Ovary (tissue), 9 donors: Measurements from ENCODE around the gene PCNT. TPM values are rescaled to one million over a fixed set of nuclear protein-coding genes. Genes with fewer than 3 reads are reported as not detected.

ENCODE experiments used
- DNase-seq, 5 donors: peaks; one replicate each; pipeline ENCODE4 v3.0.0-alpha.2; 2019 to 2020
- H3K27ac ChIP-seq, 2 donors: fragments of 200-600 bp; one replicate each; pipeline versions ENCODE4 v1.5.1 to v1.8.0; 2019 to 2022
- H3K27me3 ChIP-seq: fragments of 200-600 bp; one replicate; pipeline ENCODE4 v1.8.0; 2022
- H3K36me3 ChIP-seq: fragments of 200-600 bp; sonication (generic); one replicate; pipeline ENCODE4 v1.5.1; 2019
- H3K4me1 ChIP-seq: one replicate; pipeline ENCODE4 v1.8.1; 2013; ENCODE audit warnings: mild to moderate bottlenecking, moderate library complexity; ENCODE audit not compliant: insufficient read depth
- H3K4me3 ChIP-seq: fragments of 200-600 bp; sonication (generic); one replicate; pipeline ENCODE4 v1.5.1; 2017
- H3K9me3 ChIP-seq, 2 donors: fragments of 200-600 bp in 1 of 2; sonication (generic) in 1 of 2; one replicate each; pipeline versions ENCODE4 v1.5.1 to v1.8.1; 2013 to 2019; ENCODE audit warnings: mild to moderate bottlenecking in 1 of 2, moderate library complexity in 1 of 2
- CTCF ChIP-seq, 3 donors: fragments of 450-650 bp in 2 of 3; fragments of 200-600 bp in 1 of 3; IDR thresholded peaks; one replicate each; pipeline versions ENCODE4 v1.5.1 to v1.8.0; 2016 to 2022; ENCODE audit warnings: antibody characterized with exemption in 3 of 3, mild to moderate bottlenecking in 1 of 3
- EP300 ChIP-seq: sonication (generic); formaldehyde crosslinking; IDR thresholded peaks from one replicate; pipeline ENCODE4 v1.6.1; 2017; ENCODE audit warnings: antibody characterized with exemption
- POLR2A ChIP-seq: fragments of 450-650 bp; IDR thresholded peaks from one replicate; pipeline ENCODE4 v1.6.1; 2017; ENCODE audit warnings: antibody characterized with exemption, mild to moderate bottlenecking, moderate library complexity
- WGBS, 3 donors: extraction: QIAGEN DNeasy Blood & Tissue Kit in 1 of 3; methylation state at CpG; one replicate each; pipeline versions ENCODE4 v1.1.5 to v1.1.7; 2013 to 2017; 5-methylcytosine and 5-hydroxymethylcytosine counted together
- intact Hi-C, 4 donors: fragments of 100-400 bp; cut with DNase I; formaldehyde crosslinking; loops; one replicate each; pipeline versions ENCODE4 v1.11.0 to v1.15.1; 2022 to 2023
- polyA plus RNA-seq, 2 donors: library from polyadenylated mRNA; stranded (reverse); fragments of 200-250 nt in 1 of 2; fragments of 350-450 nt in 1 of 2; fragmentation: Illumina TruSeq in 1 of 2; extraction: RNeasy Lipid Tissue Mini Kit (QIAGEN cat#74804) in 1 of 2; gene quantifications; one replicate each; pipeline ENCODE4 v1.2.3, GENCODE V29; 2013 to 2014
- total RNA-seq, 7 donors: library from RNA; depleted of rRNA in 2 of 7; stranded (reverse); fragments of >200 nt in 2 of 7; fragmentation: NEBNext Ultra II Directional in 3 of 7; extraction: Animal tissue kit (Norgen Biotek cat#: 25700) in 3 of 7; gene quantifications; one replicate each; pipeline versions ENCODE4 v1.1.0 to v1.2.4, GENCODE V29; 2016 to 2023
- donor health status: DM: no; HTN: no; CAD: no; lungs with moderate emphysema.
- donor health status: DM: no; HTN: no; CAD: no.
- donor health status: Bipolar disorder and iron deficiency.
- donor health status: DM: yes; HTN: yes; CAD: no.
- donor health status: DM: no; HTN: no; CAD: no.
- donor health status: DM: yes; HTN: yes; CAD: no.

The PCNT gene
- total and polyA plus RNA-seq, 9 donors: 11.1 to 28.2 (median 18.6) TPM

GRCh38 chr21:46375560-46376230 is 51.7 kb downstream of the PCNT start:
- Histone ChIP-seq H3K36me3 (no peaks in the 10 kb centered on the region), H3K4me3 (no peak overlapping the region), H3K27ac (no peak overlapping the region), H3K4me1 (no peaks in the 10 kb centered on the region), H3K27me3 (no peaks in the 10 kb centered on the region), H3K9me3 (no peaks in the 10 kb centered on the region)
- intact Hi-C loops: no loop called here
- no peak for DNase-seq
- 92 to 94% (median 93%) methylated on average over 32 of the region's 32 CpGs for WGBS, 3 donors
- no peak for TF ChIP-seq POLR2A
- TF ChIP-seq CTCF (IDR thresholded peaks at IDR 0.05): no peak
- TF ChIP-seq EP300: no peak

GRCh38 chr21:46376231-46376628 is 52.3 kb downstream of the PCNT start:
- H3K27ac ChIP-seq: no peak overlapping the region
- no peak for TF ChIP-seq CTCF (IDR thresholded peaks at IDR 0.05)
- no peak for TF ChIP-seq EP300
- no peak for TF ChIP-seq POLR2A
- H3K27me3 ChIP-seq: no peaks in the 10 kb centered on the region
- H3K4me1 ChIP-seq: no peaks in the 10 kb centered on the region
- no peak overlapping the region for H3K4me3 ChIP-seq
- intact Hi-C loops: no loop called here
- WGBS, 3 donors: 89 to 95% (median 93%) methylated on average over 10 of the region's 10 CpGs
- H3K9me3 ChIP-seq: no peaks in the 10 kb centered on the region
- H3K36me3 ChIP-seq: no peaks in the 10 kb centered on the region
- DNase-seq: no peak

GRCh38 chr21:46376856-46377453 is 53.0 kb downstream of the PCNT start:
- H3K27ac ChIP-seq: no peak overlapping the region

GRCh38 chr21:46377789-46378188 is 53.8 kb downstream of the PCNT start:
- intact Hi-C loops: no loop called here
- no peaks in the 10 kb centered on the region for H3K27me3 ChIP-seq
- H3K36me3 ChIP-seq: no peaks in the 10 kb centered on the region
- no peaks in the 10 kb centered on the region for H3K9me3 ChIP-seq
- no peak for DNase-seq
- H3K4me1 ChIP-seq: no peaks in the 10 kb centered on the region
- WGBS, 3 donors: 93 to 95% (median 93%) methylated on average over 14 of the region's 14 CpGs
- H3K4me3 ChIP-seq: no peak overlapping the region
- no peak overlapping the region for H3K27ac ChIP-seq
- TF ChIP-seq CTCF (IDR thresholded peaks at IDR 0.05) (no peak), POLR2A (no peak), EP300 (no peak)

More at GRCh38 chr21:46376856-46377453, 53.0 kb downstream of the PCNT start:
- WGBS, 3 donors: 67 to 82% (median 77%) methylated on average over 14 of the region's 14 CpGs
- no peak for DNase-seq
- TF ChIP-seq EP300: no peak
- TF ChIP-seq CTCF (IDR thresholded peaks at IDR 0.05): no peak
- no peak for TF ChIP-seq POLR2A
- intact Hi-C loops: no loop called here
- Histone ChIP-seq H3K27me3 (no peaks in the 10 kb centered on the region), H3K9me3 (no peaks in the 10 kb centered on the region), H3K4me1 (no peaks in the 10 kb centered on the region), H3K36me3 (no peaks in the 10 kb centered on the region), H3K4me3 (no peak overlapping the region)
